NCI-H446 treated with DMSO at 0.1 percent for 48 hours (cell line): ENCODE data around the gene NDRG2.
"Not testable (repeated sequence)": the region's sequence is repeated elsewhere in the genome, so short reads cannot be mapped to it uniquely, and the experiment has no call there.

Experiments
- DNase-seq: peaks from one replicate; lab custom pipeline; 2025; lab: John Stamatoyannopoulos, UW

Gene NDRG2

DNA sequence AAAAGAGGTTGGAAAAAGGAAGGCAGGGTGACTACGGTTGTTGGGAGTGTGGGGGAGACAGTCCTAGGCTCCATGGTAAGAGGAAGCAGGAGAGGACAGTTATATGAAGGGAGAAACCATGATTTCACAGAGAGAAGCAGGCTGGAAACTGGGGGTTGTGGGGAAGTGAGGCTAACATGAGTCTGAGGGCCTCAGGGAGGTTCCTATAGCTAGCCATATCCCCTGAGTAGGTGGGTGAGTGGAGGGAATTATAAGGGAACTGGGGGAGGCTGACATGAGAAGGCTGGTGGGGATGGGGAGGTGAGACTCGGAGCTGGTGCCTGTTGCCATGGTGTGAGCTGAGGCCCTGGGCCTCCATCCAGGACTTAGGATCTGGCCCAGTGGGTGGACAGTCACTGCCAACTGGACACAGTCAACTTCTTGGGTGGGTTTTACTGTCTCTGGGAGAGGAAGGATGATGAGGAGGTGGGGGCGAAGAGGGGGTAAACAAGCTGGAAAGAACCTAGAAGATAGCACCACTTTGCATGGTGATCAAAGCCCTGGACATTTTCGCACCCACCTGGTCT, 8.4 kb upstream of the NDRG2 start:
- DNase-seq, result no peak

DNA sequence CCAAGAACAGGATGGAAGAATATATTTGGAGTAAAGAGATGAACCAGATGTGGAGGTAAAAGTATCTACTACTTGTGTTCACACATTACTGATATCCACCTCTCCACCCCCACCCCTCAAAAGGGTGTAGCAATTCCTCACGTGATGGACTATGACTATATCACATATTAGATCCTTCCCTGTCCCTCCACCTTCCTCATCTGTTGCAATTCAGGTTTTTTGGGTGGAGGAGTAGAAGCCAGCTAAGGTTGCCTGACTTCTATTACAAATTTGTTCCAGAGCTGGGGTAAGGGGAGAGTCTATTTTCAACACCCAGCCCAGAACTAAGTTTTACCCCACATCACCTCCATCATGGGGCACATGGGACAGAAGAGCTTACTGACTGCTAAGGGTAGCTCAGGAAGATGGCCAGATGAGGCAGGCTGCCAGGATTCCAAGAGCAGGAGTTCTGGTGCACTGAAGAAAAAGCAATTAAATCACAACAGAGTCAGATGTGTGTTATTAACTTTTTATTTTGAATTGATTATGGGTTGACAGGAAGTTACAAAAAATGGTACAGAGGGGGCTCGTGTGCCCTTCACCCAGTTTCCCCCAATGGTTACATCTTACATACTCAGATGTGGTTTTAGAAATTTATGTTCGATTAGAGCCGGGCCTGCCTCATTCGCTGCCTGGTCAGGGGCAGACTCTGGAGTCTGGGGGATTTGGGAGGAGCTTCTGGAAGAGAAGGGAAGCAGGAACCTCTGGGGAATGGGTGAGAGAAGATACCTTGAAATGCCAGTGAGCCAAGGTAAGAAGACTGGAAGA, 7.7 kb upstream of the NDRG2 start:
- no peak for DNase-seq

- no peak for DNase-seq
Measured at GRCh38 chr14:21030531-21030930, 5.7 kb upstream of the NDRG2 start.

GRCh38 chr14:21029917-21030316, 5.1 kb upstream of the NDRG2 start, which contains the start of gene TPPP2:
TPPP2 (plus strand) TSS chr14:21030217; CDS start chr14:21030582, 365 bp downstream.
- DNase-seq, result no peak

DNA sequence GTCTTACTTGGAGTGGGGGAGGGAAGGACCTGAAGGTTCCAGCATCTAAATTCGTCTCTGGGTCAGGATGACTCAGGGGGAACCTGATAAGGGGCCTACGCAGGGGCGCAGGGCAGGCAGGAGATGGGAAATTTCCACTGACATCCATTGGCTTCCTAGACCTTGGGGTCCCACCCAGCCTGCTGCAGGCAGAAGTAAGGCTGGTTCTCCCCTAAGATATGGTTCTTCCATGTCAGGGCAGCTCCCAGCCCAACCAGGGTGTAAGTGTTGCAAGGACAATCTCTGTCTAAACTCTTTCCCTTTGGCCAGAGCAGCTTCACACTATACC, 2.1 kb upstream of the NDRG2 start:
- DNase-seq, result no peak

DNA sequence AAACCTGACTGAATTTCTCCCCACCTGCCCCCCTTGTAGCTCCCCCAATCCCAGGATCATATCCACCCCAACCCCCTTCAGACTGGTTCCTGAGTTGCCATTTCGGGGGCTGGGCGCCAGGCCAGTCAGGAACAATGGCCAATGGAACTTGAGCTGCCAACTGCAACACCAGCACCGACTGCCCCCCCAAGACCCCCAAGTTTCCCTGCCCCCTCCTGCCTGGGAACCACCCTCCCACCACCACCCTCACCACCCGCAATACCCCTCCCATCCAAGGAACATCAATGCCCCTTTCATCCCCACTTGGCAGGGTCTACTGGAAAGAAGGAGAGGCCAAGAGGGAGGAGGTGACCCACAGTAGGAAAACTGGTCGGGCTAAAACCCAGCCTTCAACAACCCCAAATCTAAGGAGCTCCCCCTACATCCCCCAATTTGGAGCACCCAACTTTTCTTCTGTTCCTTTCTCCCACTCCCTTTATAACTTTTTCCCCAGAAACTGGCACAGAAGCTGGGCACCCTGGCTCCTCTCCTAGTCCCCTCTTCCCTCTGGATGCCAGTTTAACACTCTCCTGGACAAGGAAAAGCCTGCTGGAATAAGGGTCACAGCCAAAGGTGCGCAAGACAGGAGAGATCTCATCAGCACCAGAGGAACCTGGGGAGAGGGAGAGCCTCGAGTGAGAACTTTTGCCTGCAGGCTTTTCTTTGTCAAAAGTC, 1.6 kb upstream of the NDRG2 start:
- DNase-seq, result no peak

- DNase-seq, result no peak
Measured at GRCh38 chr14:21025371-21026273, 761 bp upstream of the NDRG2 start.

GRCh38 chr14:21023817-21024584, 860 bp downstream of the NDRG2 start:
- no peak for DNase-seq

GRCh38 chr14:21023174-21023573, 1.7 kb downstream of the NDRG2 start:
- no peak for DNase-seq

GRCh38 chr14:21022686-21023085, 2.2 kb downstream of the NDRG2 start:
- no peak for DNase-seq

DNA sequence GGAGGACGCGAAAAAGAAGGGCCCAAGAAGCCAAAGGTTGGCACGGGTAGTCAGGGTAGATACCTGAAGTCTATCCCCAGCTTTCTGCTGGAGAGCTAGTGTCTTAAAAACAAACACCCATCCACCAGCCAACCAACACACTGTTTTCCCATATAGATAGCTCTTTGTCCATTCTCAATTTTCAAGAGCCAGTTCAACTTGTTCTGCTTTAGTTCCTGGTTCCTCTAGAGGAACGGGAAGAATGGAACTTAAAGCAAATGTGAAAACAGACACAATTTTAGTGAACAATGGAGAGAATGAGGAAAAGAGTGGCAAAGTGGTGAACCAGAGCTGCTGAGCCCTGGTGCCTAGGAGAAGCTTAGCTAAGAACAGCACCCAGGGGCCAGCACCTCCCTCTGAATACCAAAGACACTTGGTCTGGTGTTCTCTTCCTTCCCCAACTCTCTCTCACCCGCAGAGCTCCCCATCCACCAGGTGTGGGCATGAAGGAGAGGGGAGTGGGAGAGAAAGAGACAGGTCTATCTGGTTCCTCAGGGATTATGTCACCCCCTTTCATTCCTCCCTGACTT, 3.8 kb downstream of the NDRG2 start:
- no peak for DNase-seq

- DNase-seq, result no peak
Measured at GRCh38 chr14:21019366-21019765, 5.5 kb downstream of the NDRG2 start.

- no peak for DNase-seq
Measured at GRCh38 chr14:21018781-21019180, 6.1 kb downstream of the NDRG2 start.

- DNase-seq, result no peak
Measured at GRCh38 chr14:21018286-21018685, 6.6 kb downstream of the NDRG2 start.

DNA sequence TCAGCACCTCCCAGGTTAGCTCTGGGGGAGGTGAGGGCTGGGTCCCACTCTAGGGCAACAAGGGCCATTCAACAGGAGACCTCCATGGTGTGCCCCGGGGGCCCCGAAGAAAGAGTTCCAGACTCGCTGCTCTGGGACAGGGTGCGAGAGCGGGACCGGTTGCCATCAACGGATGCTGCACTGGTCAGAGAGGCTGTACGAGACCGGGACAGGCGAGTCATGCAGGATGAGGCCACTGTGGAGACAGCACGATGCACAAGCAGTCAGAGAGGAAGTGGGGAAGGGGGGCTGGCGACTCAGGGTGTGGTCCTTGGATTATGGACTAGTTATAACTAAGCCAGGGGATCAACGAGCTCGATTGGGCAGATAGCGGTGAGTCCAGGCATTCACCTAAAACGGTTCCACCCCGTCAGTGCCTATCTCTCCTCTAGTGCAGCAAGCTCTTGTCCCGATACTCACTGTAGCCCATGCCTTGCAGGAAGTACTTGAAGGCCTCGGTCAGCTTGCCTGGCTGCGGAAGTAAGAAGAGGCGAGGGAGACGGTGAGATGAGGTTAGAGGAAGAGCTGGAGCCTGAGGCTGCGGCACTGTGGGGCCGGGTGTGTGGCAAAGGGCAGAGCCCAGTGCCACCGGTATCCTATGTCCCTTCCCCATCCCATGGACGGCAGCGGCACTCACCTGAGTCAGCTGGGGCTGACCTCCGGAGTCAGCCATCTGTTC, 7.2 kb downstream of the NDRG2 start:
- no peak for DNase-seq

DNA sequence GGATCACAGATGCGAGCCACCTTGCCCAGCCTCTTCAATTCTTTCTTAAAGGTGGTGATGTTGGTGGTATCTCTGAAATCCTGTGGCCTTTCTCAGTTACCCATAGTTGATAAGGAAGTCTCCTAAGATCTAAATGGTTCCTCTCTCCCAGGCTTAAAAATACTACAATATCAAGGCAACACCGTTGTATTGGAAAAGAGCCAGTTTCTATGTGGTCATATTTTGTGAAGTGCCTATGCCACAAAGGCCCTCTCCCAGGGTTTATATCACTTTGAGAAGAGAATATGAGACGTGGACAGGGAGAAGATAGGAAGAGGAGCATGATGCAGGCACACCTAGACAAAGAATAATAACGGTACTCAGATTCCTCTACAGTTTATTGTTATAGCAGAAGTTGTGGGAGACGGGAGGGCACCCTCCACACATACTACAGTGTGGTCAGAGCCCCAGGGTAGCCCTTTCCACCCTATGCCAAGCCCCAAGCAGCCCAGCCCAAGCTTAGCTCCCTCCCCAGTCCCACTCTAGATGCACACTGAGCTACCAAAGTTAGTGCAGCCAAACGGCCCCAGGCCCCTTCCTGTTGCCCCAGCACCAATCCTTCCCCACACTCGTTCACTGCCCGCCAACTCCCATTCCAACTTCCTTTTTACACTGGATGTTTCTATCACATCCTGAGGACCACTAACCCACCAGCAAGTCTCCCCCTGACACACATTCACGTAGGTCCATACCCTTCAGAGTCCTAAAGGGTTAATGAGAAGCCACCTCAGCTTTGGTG, 8.3 kb downstream of the NDRG2 start:
- DNase-seq, result no peak

DNA sequence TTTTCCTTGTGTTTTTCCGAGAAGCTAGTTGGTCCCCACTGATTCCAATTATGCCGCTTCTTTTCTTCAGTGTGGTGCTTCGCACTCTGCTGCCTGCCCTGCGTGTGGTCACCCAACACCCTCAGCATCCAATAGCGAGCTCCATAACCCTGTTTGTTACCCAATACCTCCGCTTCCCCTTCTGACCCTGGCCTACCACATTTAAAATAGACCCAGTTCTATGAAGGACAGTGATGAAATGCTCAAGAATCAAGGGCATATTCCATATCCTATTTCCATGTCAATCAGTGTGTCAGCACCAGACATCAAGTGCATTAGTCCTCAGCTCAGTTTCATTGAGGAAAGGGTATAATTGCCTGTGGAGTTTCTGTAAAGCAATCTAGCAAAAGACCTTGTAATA, 9.5 kb downstream of the NDRG2 start:
- DNase-seq, result no peak

DNA sequence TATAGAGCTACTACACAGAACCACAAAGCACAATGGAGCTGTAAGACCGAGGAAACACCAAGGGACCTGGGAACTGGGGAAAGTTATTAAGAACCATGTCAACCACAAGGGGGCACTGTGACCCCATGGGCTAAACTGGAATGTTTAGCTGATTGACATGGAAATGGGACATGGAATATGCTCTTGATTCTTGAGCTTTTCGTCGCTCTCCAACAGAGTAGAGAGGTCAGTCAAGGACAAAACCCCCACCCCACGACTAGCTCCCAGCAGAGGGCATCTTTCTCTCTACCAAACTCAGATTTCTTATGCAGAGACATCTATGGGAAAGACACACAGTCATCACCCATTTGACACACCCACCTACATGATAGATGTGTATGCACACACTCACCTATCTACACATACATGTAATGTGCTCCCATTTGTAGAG, 10.1 kb downstream of the NDRG2 start:
- peak; percentile 65 for DNase-seq

DNA sequence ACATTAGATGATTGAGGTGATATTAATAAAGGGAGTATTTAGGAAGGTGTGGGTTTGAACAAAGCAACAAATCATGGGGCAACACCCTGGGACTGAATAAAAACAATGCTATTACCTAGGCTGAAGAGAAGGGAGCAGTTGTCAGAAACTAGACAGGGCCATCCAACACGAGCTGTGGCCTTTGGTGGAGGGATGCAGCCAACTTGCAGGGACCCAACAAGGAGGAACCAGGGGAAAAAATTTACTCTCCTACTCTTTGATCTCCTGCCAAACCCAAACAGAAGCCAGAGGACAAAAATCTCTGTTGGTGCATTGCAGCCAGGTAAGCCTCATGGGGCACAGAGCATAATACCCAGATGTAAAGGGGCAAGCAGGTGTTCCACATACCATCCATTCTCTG, 13.7 kb downstream of the NDRG2 start:
- DNase-seq, result no peak

- DNase-seq, result not testable (repeated sequence)
Measured at GRCh38 chr14:21009721-21010120, 15.1 kb downstream of the NDRG2 start.
